ENCODE measurements around the gene DPCD. TPM values are rescaled to one million over a fixed set of nuclear protein-coding genes. Genes with fewer than 3 reads are reported as not detected.

DPCD gene
- total and polyA plus RNA-seq, 2 donors (not counting 3 experiments of a cell fraction or from before 2014, with no cell fraction given) = 25.3 to 39.3 TPM

GRCh38 chr10:101558671-101559595 lies 29.2 kb upstream of the DPCD start:
- no TSS peak for BruUV-seq (replicated peaks)
- TF ChIP-seq, protein P1, sequence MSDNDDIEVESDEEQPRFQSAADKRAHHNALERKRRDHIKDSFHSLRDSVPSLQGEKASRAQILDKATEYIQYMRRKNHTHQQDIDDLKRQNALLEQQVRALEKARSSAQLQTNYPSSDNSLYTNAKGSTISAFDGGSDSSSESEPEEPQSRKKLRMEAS (IDR thresholded peaks at IDR 0.05; ENCODE audit: insufficient read depth, insufficient read length) = no peak
- no peak for TF ChIP-seq POLR2AphosphoS5 (IDR thresholded peaks at IDR 0.05; ENCODE audit: insufficient read depth, low read depth, low read length)
- no peak for TF ChIP-seq EZH2 (IDR thresholded peaks at IDR 0.05; ENCODE audit: borderline replicate concordance, low read depth, low read length, severe bottlenecking)
- no peak for TF ChIP-seq JUN (IDR thresholded peaks at IDR 0.05; ENCODE audit: borderline replicate concordance, insufficient read depth, insufficient read length, low read depth)
- no peak for TF ChIP-seq CTCF (IDR thresholded peaks at IDR 0.05; ENCODE audit: extremely low read depth in 1 of 2, insufficient read depth in 1 of 2, low read depth in 1 of 2, low read length in 2 of 2)
- TF ChIP-seq FOS (IDR thresholded peaks at IDR 0.05; ENCODE audit: borderline replicate concordance, insufficient read depth, low read length) = no peak
- no peak for TF ChIP-seq GATA2 (IDR thresholded peaks at IDR 0.05; ENCODE audit: insufficient read depth, insufficient read length, low read depth, low read length)
- POLR2A ChIA-PET = no interaction called here
- CTCF ChIA-PET = interaction anchor here (0.9 to 1.6 kb wide), 4 partner anchors 92 to 268 kb away, joined by 3 to 6 read pairs (median 4); no protein-coding TSS in a partner anchor
- Histone ChIP-seq H3K4me2 (ENCODE audit: insufficient read depth, low read length) (no peak overlapping the region), H3K9me1 (replicated peaks; ENCODE audit: control insufficient read depth, extremely low read depth, insufficient read depth, low read length) (no peaks in the 10 kb centered on the region), H3K36me3 (ENCODE audit: control insufficient read depth in 2 of 2, extremely low read depth in 1 of 2, insufficient read depth in 2 of 2, low read length in 2 of 2) (peaks cover 0 to 3% of the 10 kb centered on the region in 2 experiments), H3K79me2 (ENCODE audit: control insufficient read depth, insufficient read depth, low read length) (no peaks in the 10 kb centered on the region), H3K4me1 (ENCODE audit: control insufficient read depth, extremely low read depth, insufficient read depth, low read length) (no peaks in the 10 kb centered on the region), H3K9ac (replicated peaks; ENCODE audit: extremely low read depth, insufficient read depth, low read length) (no peak overlapping the region), H3K27me3 (ENCODE audit: control insufficient read depth in 2 of 2, insufficient read depth in 2 of 2, low read length in 2 of 2) (no peaks in the 10 kb centered on the region), H3K4me3 (replicated peaks in 1 of 3; ENCODE audit: insufficient read depth in 1 of 3, low read depth in 1 of 3, low read length in 3 of 3) (no peak overlapping the region), H3K27ac (ENCODE audit: insufficient read depth, low read depth, low read length) (no peak overlapping the region), H4K20me1 (replicated peaks; ENCODE audit: control insufficient read depth, extremely low read depth, insufficient read depth, low read length) (no peaks in the 10 kb centered on the region), H2AFZ (ENCODE audit: low read depth, low read length) (no peak overlapping the region), H3K9me3 (replicated peaks; ENCODE audit: control insufficient read depth, insufficient read depth, low read length) (no peaks in the 10 kb centered on the region)
- intact Hi-C loops (cut with micrococcal nuclease) = no loop called here
- dilution Hi-C loops (cut with MboI; ENCODE audit: extremely low pct_ligation_motif_present, low sequenced_read_pairs) = no loop called here
- FAIRE-seq (no peak), DNase-seq (ENCODE audit: low read depth, low spot score) (no peak)

Data from endothelial cell of umbilical vein (primary cell).